ENCODE measurements around the gene ZNF133.
"Not testable (repeated sequence)": the region's sequence is repeated elsewhere in the genome, so short reads cannot be mapped to it uniquely, and the experiment has no call there.

ZNF133 gene

GRCh38 chr20:18275960-18276359 is 12.4 kb upstream of the ZNF133 start:
- in situ Hi-C loops (cut with HindIII; ENCODE audit: low pct_ligation_motif_present, low pct_unique_long_range_greater_than_20kb, low sequenced_read_pairs); DNase-seq: not testable (repeated sequence)

GRCh38 chr20:18276821-18277220 is 11.5 kb upstream of the ZNF133 start:
- DNase-seq: peak; percentile 65
- in situ Hi-C loops (cut with HindIII; ENCODE audit: low pct_ligation_motif_present, low pct_unique_long_range_greater_than_20kb, low sequenced_read_pairs): no loop called here

- in situ Hi-C loops (cut with HindIII; ENCODE audit: low pct_ligation_motif_present, low pct_unique_long_range_greater_than_20kb, low sequenced_read_pairs): no loop called here
- no peak for DNase-seq
Observed at GRCh38 chr20:18279242-18279641, 9.1 kb upstream of the ZNF133 start.

GRCh38 chr20:18284805-18285533 is 3.4 kb upstream of the ZNF133 start:
- peak; percentile 5 for DNase-seq
- in situ Hi-C loops (cut with HindIII; ENCODE audit: low pct_ligation_motif_present, low pct_unique_long_range_greater_than_20kb, low sequenced_read_pairs): no loop called here

- in situ Hi-C loops (cut with HindIII; ENCODE audit: low pct_ligation_motif_present, low pct_unique_long_range_greater_than_20kb, low sequenced_read_pairs): no loop called here
- no peak for DNase-seq
Observed at GRCh38 chr20:18287546-18287914, 797 bp upstream of the ZNF133 start.

- in situ Hi-C loops (cut with HindIII; ENCODE audit: low pct_ligation_motif_present, low pct_unique_long_range_greater_than_20kb, low sequenced_read_pairs): no loop called here
- DNase-seq: peak; percentile 21
Observed at GRCh38 chr20:18288749-18289267, 481 bp downstream of the ZNF133 start.

GRCh38 chr20:18289306-18289705 is 979 bp downstream of the ZNF133 start:
- in situ Hi-C loops (cut with HindIII; ENCODE audit: low pct_ligation_motif_present, low pct_unique_long_range_greater_than_20kb, low sequenced_read_pairs): no loop called here
- no peak for DNase-seq

- DNase-seq: no peak
- in situ Hi-C loops (cut with HindIII; ENCODE audit: low pct_ligation_motif_present, low pct_unique_long_range_greater_than_20kb, low sequenced_read_pairs): no loop called here
Observed at GRCh38 chr20:18299364-18299763, 11.0 kb downstream of the ZNF133 start.

- DNase-seq: peak; percentile 2
- in situ Hi-C loops (cut with HindIII; ENCODE audit: low pct_ligation_motif_present, low pct_unique_long_range_greater_than_20kb, low sequenced_read_pairs): no loop called here
Observed at GRCh38 chr20:18304618-18305017, 16.3 kb downstream of the ZNF133 start.

- no peak for DNase-seq
- in situ Hi-C loops (cut with HindIII; ENCODE audit: low pct_ligation_motif_present, low pct_unique_long_range_greater_than_20kb, low sequenced_read_pairs): no loop called here
Observed at GRCh38 chr20:18307301-18307700, 19.0 kb downstream of the ZNF133 start.

- in situ Hi-C loops (cut with HindIII; ENCODE audit: low pct_ligation_motif_present, low pct_unique_long_range_greater_than_20kb, low sequenced_read_pairs): no loop called here
- no peak for DNase-seq
Observed at GRCh38 chr20:18310051-18310450, 21.7 kb downstream of the ZNF133 start.

GRCh38 chr20:18310592-18310991 is 22.3 kb downstream of the ZNF133 start:
- in situ Hi-C loops (cut with HindIII; ENCODE audit: low pct_ligation_motif_present, low pct_unique_long_range_greater_than_20kb, low sequenced_read_pairs): no loop called here
- DNase-seq: no peak

- no peak for DNase-seq
- in situ Hi-C loops (cut with HindIII; ENCODE audit: low pct_ligation_motif_present, low pct_unique_long_range_greater_than_20kb, low sequenced_read_pairs): no loop called here
Observed at GRCh38 chr20:18312723-18313122, 24.4 kb downstream of the ZNF133 start.

- in situ Hi-C loops (cut with HindIII; ENCODE audit: low pct_ligation_motif_present, low pct_unique_long_range_greater_than_20kb, low sequenced_read_pairs): no loop called here
- DNase-seq: no peak
Observed at GRCh38 chr20:18313411-18313810, 25.1 kb downstream of the ZNF133 start.

GRCh38 chr20:18314786-18315406 is 26.6 kb downstream of the ZNF133 start:
- DNase-seq: peak; percentile 7
- in situ Hi-C loops (cut with HindIII; ENCODE audit: low pct_ligation_motif_present, low pct_unique_long_range_greater_than_20kb, low sequenced_read_pairs): no loop called here

GRCh38 chr20:18316166-18316565 is 27.8 kb downstream of the ZNF133 start:
- DNase-seq: no peak

GRCh38 chr20:18321316-18321715 is 33.0 kb downstream of the ZNF133 start:
- no peak for DNase-seq
- in situ Hi-C loops (cut with HindIII; ENCODE audit: low pct_ligation_motif_present, low pct_unique_long_range_greater_than_20kb, low sequenced_read_pairs): no loop called here

More at GRCh38 chr20:18316166-18316565, 27.8 kb downstream of the ZNF133 start:
- in situ Hi-C loops (cut with HindIII; ENCODE audit: low pct_ligation_motif_present, low pct_unique_long_range_greater_than_20kb, low sequenced_read_pairs): no loop called here

GRCh38 chr20:18321976-18322950 is 33.9 kb downstream of the ZNF133 start:
- in situ Hi-C loops (cut with HindIII; ENCODE audit: low pct_ligation_motif_present, low pct_unique_long_range_greater_than_20kb, low sequenced_read_pairs): no loop called here
- no peak for DNase-seq

GRCh38 chr20:18323705-18324104 is 35.4 kb downstream of the ZNF133 start:
- in situ Hi-C loops (cut with HindIII; ENCODE audit: low pct_ligation_motif_present, low pct_unique_long_range_greater_than_20kb, low sequenced_read_pairs): no loop called here
- no peak for DNase-seq
